ENCODE results near the gene CPLX4. TPM values are rescaled to one million over a fixed set of nuclear protein-coding genes. Genes with fewer than 3 reads are reported as not detected.

The CPLX4 gene, protein sequence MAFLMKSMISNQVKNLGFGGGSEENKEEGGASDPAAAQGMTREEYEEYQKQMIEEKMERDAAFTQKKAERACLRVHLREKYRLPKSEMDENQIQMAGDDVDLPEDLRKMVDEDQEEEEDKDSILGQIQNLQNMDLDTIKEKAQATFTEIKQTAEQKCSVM
- not detected for total RNA-seq
- long read RNA-seq, partial matches to known transcripts, result 0 of 1 reads
- long read RNA-seq, other reads (novel, unspliced or antisense), result 1 of 1 reads

DNA sequence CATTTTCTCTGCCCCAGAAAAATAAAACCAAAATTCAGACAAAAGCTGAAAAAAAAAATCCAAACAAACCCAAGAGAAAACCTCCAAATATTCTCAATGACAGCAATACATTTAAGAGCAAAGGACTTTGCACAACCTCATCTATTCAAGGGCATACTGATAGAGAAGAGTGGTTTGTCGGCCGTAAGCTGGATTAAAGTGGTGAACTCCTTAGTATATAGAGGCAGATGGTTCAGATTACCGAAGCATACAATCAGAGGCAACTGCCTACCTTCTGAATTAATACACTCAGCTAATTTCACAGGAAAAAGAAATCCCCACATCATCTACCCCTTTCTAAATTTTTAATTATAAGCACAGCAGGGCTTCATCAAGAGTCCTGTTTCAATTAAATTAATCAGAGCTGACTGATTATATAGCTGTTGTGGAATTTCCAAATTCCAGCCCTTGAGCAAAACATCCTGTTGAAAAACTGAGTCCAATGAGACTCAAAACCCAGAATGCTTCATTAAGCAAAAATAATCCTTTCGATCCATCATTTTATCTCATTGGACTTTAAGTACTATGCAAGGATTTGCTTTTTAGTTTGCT is at the start of gene CPLX4:
TSS of gene CPLX4 (minus strand) at position 190 of the 591 bp plus-strand sequence. CDS start at position 3, 187 bp downstream.
- H3K36me3 ChIP-seq, result no peaks in the 10 kb centered on the region
- H3K4me1 ChIP-seq, result no peaks in the 10 kb centered on the region
- DNase-seq, result no peak
- ATAC-seq, result no peak
- H3K27me3 ChIP-seq (ENCODE audit: low read depth), result no peaks in the 10 kb centered on the region
- no peak within 1 kb of the TSS for H3K4me3 ChIP-seq
- H3K9me3 ChIP-seq, result no peaks in the 10 kb centered on the region
- TF ChIP-seq, protein P1, sequence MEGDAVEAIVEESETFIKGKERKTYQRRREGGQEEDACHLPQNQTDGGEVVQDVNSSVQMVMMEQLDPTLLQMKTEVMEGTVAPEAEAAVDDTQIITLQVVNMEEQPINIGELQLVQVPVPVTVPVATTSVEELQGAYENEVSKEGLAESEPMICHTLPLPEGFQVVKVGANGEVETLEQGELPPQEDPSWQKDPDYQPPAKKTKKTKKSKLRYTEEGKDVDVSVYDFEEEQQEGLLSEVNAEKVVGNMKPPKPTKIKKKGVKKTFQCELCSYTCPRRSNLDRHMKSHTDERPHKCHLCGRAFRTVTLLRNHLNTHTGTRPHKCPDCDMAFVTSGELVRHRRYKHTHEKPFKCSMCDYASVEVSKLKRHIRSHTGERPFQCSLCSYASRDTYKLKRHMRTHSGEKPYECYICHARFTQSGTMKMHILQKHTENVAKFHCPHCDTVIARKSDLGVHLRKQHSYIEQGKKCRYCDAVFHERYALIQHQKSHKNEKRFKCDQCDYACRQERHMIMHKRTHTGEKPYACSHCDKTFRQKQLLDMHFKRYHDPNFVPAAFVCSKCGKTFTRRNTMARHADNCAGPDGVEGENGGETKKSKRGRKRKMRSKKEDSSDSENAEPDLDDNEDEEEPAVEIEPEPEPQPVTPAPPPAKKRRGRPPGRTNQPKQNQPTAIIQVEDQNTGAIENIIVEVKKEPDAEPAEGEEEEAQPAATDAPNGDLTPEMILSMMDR (IDR thresholded peaks at IDR 0.05), result no peak
- intact Hi-C loops (cut with DNase I), result no loop called here
- H3K27ac ChIP-seq, result no peak within 1 kb of the TSS

DNA sequence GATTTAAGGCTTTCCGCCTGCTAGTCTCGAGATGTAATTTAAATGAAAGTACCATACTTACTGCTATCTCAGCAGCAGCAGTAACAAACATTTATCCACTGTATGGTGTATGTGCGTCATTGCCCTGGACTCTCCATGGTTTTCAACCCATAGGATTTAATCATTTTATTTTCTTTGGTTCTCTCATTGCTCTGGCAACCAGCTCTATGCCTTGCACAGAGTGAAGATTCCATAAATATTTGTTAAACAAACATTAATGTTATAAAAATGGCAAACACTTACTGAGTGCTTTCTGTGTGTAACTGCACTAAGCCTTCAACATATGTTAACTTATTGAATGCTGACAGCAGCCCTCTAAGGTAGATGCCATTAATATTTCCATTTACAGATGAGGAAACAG is 41.9 kb upstream of the CPLX4 start:
- Histone ChIP-seq H3K4me1 (peaks cover 17% of the 10 kb centered on the region), H3K4me3 (no peak overlapping the region), H3K27me3 (ENCODE audit: low read depth) (no peaks in the 10 kb centered on the region), H3K27ac (no peak overlapping the region), H3K9me3 (no peaks in the 10 kb centered on the region), H3K36me3 (peaks cover 1% of the 10 kb centered on the region)
- TF ChIP-seq, protein P1 (IDR thresholded peaks at IDR 0.05), result no peak
- ATAC-seq (no peak), DNase-seq (no peak)
- intact Hi-C loops (cut with DNase I), result no loop called here

DNA sequence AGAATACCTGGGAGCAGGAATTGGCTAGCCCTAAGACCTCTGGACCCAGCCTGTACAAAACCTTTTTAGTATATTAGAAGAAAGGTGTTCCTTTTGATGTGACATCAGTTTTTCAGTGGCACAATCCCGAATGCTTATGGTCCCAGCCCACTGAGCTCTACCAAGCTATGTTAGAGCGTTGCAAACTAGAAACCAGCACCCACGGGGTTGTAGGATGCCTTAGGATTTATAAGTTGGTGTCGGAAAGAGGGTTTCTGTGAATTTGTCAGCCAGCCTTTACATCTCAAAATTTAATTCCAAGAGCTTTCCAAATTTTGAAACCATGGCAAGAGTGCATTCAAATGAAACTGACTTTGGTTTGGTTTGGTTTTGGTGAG is 41.1 kb upstream of the CPLX4 start:
- H3K4me3 ChIP-seq, result peak overlapping the region; percentile 84
- peaks cover 9% of the 10 kb centered on the region for H3K36me3 ChIP-seq
- H3K27me3 ChIP-seq (ENCODE audit: low read depth), result no peaks in the 10 kb centered on the region
- H3K4me1 ChIP-seq, result peaks cover 17% of the 10 kb centered on the region
- TF ChIP-seq, protein P1 (IDR thresholded peaks at IDR 0.05), result no peak
- no peaks in the 10 kb centered on the region for H3K9me3 ChIP-seq
- intact Hi-C loops (cut with DNase I), result no loop called here
- ATAC-seq (peak; percentile 3 to 24), DNase-seq (no peak)
- no peak overlapping the region for H3K27ac ChIP-seq

DNA sequence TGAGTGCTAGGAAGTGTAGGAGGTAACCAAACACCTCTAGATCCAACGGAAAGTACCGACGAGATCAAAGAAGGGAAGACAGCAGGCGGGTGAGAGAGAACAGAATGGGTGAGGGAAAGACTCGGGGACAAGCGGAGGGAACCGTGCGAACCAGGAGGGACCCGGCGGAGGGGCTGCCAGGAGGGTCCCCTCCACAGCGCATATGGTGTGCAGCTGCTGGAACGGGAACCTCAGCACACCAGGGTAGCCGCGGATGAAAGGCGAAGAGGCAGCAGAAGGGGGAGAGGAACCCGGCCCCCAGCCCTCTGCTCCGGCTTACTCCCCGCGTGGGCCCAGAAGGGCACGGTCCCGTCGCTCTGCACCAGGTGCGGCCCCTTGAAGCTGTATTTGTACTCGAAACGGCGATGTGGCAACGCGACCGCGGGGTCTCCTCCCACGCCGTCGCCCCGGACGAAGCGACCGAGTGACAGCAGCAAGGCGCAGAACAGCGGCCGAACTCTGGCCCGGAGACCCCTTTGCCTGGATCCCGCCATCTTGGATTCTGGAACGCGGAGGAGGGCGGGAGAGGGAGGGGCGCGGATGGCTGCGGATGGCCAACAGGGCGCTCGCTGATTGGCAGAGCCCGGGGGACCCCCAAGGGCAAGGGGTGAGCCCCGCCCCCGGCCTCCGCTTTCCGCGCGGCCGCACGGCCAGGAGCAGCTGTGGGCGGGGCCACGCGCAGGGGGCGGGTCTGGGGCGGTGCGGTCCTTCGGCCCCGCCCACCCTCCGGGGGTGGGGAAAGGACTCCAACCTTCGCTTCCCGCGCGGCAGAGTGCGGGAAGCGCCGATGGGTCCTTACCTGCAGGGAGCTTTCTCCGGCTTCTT is 40.5 kb upstream of the CPLX4 start, which contains the start of gene LMAN1:
TSS of gene LMAN1 (minus strand) at position 554 of the 864 bp plus-strand sequence. CDS start at position 533, 21 bp downstream.
- no peaks in the 10 kb centered on the region for H3K27me3 ChIP-seq (ENCODE audit: low read depth)
- H3K9me3 ChIP-seq, result no peaks in the 10 kb centered on the region
- peak within 1 kb of the TSS; percentile 86 for H3K27ac ChIP-seq
- ATAC-seq (peak; percentile 100), DNase-seq (peak; percentile 97)
- H3K4me3 ChIP-seq, result peak within 1 kb of the TSS; percentile 84
- peaks cover 17% of the 10 kb centered on the region for H3K4me1 ChIP-seq
- intact Hi-C loops (cut with DNase I), result no loop called here
- H3K36me3 ChIP-seq, result peaks cover 16% of the 10 kb centered on the region
- TF ChIP-seq, protein P1 (IDR thresholded peaks at IDR 0.05), result no peak

DNA sequence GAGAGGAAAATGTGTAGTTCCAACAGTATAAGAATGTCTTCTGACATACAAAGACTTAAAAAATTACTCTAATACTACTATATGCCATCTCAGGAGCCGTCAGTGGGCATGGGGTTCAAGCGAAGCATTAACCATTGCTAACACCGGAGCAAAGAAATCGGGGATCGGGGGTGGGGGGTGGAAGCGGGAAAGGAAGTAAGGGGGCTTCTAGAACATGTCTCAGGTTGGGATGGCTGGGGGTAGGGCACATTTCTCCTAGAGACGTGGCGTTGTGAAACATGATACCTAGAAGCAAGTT is 39.9 kb upstream of the CPLX4 start:
- no peak for DNase-seq

More for the DNA sequence above, 39.9 kb upstream of the CPLX4 start:
- Histone ChIP-seq H3K27ac (peak overlapping the region; percentile 86), H3K36me3 (peaks cover 21% of the 10 kb centered on the region), H3K27me3 (ENCODE audit: low read depth) (no peaks in the 10 kb centered on the region), H3K4me3 (peak overlapping the region; percentile 84), H3K9me3 (no peaks in the 10 kb centered on the region), H3K4me1 (peaks cover 17% of the 10 kb centered on the region)
- no peak for ATAC-seq
- TF ChIP-seq, protein P1 (IDR thresholded peaks at IDR 0.05), result no peak
- intact Hi-C loops (cut with DNase I), result no loop called here

Data from lower lobe of right lung (tissue), 2 donors.